ENCODE data around the gene UFSP1.

Gene UFSP1

GRCh38 chr7:100854146-100854895 lies 35.2 kb downstream of the UFSP1 start:
- no peak for DNase-seq

- DNase-seq, result peak; percentile 72
Measured at GRCh38 chr7:100852048-100852872, 37.3 kb downstream of the UFSP1 start, which contains the start of gene SLC12A9. TSS of gene SLC12A9 (plus strand) at chr7:100852713. CDS start at chr7:100854198, 1,485 bp downstream.

GRCh38 chr7:100847360-100847759 lies 42.2 kb downstream of the UFSP1 start:
- DNase-seq, result no peak

GRCh38 chr7:100840470-100841100 lies 48.9 kb downstream of the UFSP1 start:
- DNase-seq, result no peak

- DNase-seq, result no peak
Measured at GRCh38 chr7:100839361-100839760, 50.2 kb downstream of the UFSP1 start.
